CD4-positive, alpha-beta T cell treated with Interleukin-12 subunit alpha and Interleukin-12 subunit beta, for 1 hour (primary cell): ENCODE measurements around the gene SLC2A13.
"Not testable (repeated sequence)": the region's sequence is repeated elsewhere in the genome, so short reads cannot be mapped to it uniquely, and the experiment has no call there.

Source experiments
- DNase-seq: peaks from one replicate; pipeline ENCODE4 v3.0.0-alpha.2; 2020

Gene SLC2A13

DNA sequence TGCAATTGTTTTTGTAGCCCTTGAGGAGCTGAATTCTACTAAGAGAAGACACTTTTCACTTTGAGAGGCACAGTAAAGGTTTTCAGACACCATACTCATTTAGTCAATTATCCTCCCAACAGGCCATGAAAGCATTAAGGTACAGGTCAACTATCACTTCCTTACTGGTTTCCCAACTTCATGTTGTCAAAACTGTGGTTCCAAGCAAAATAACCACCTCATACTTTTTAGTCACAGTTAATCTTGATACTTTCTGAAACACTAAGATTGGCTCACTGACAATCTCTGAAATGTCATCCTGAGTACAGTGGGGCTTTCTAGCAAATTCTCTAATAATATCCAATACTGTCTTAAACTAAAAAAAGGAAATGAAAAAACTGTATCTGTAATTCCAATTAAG, 71.7 kb downstream of the SLC2A13 start:
- no peak for DNase-seq

- no peak for DNase-seq
These were observed 72.6 kb downstream of the SLC2A13 start for GRCh38 chr12:40033242-40033630.

DNA sequence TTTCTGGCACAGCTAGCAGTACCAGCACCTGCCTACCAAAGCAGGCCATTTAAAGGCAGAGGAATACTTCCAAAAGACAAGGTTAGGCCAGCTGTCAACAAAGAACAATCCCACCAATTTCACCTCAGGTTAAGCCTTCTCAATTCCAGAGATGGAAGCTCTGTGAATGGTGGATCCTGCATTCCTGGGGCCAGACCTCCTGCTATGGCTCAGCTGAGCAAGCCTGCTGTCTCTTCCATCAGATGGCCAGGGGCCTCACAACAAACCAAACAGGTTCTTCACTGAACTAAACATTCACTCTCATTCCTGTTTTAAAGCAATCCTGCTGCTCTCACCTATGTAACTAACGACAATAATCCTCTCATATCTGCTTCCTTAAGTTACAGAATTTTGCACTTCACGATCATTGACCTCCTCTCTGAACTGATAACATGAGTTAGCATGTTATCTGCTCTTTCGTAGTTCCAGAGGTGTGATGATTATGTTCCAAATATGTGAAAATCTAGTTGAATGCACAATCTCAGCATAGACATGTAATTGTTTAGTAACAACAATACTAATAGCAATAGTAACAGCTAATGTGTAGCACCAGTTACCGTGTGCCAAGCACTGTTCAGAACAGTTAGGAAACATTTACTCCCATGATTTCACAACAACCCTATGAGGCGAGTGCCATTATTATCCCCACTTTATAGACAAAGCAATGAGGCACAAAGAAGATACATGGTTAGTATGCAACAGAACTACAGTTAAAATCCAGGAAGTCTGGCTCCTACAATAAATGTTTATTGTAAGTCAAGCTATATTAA, 73.2 kb downstream of the SLC2A13 start:
- DNase-seq = no peak

DNA sequence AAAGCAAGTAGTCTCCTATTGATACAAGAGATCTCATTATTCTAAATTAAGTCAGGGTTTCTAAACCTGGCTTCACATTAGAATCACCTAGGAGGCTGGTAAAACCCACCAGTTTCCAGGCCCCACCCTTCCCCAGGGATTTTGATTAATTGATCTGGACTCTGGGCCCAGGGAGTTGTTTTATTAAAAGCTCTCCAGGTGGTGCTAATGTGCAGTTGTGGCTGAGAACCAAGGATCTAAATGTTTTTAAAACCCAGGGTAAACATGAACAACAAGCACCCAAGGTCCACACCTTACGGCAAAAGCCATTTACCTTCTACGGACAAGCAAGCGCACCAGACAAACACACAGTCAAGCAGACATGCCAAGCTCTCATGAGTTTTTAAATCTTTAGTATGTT, 73.9 kb downstream of the SLC2A13 start:
- DNase-seq = no peak

DNA sequence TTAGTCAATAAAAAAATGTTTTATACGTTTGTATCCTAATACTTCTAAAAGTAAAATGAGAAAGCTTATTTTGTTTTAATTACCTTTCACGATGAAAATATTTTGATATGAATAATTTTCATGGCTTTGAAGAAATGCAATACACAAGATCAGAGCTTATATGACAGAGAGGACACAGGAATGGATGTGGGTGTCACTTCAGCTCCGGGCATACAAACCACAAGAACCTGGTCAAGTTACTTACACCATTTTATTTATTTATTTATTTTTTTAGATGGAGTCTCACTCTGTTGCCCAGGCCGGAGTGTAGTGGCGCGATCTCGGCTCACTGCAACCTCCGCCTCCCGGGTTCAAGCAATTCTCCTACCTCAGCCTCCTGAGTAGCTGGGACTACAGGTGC, 74.9 kb downstream of the SLC2A13 start:
- not testable (repeated sequence) for DNase-seq

- DNase-seq = no peak
These were observed 77.6 kb downstream of the SLC2A13 start for GRCh38 chr12:40028296-40028695.

DNA sequence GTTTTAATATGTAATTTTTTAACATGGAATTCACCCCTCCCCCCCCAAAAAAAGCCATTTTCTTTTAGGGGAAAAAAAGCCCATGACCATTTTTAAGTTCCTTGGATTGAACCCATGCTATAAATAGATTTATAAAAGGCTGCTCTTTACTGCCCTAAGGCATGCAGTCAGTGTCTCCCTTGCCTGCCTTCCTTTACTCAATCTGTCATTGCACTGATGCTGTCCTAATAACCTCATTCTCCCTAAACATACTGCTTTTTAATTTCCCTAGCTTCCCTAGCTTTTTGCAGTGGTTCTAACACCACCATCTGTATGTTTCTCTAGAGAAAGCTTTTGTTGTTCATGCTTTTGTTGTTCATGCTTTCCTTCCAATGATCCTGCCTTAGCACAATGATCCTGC, 83.0 kb downstream of the SLC2A13 start:
- DNase-seq = no peak

DNA sequence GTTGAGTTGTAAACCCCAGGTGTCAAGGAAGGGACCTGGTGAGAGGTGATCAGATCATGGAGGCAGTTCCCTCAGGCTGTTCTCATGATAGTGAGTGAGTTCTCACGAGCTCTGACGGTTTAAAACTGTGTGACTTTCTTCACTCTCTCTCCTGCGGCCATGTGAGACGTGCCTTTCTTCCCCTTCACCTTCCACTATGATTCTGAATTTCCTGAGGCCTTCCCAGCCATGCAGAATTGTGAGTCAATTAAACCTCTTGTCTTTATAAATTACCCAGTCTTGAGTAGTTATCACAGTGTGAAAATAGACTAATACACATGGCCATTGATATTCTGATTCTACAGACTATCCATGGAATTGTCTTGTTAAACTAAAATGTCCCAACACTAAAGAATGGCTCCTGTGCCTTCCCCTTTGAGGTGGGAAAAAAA, 85.6 kb downstream of the SLC2A13 start:
- DNase-seq = no peak

DNA sequence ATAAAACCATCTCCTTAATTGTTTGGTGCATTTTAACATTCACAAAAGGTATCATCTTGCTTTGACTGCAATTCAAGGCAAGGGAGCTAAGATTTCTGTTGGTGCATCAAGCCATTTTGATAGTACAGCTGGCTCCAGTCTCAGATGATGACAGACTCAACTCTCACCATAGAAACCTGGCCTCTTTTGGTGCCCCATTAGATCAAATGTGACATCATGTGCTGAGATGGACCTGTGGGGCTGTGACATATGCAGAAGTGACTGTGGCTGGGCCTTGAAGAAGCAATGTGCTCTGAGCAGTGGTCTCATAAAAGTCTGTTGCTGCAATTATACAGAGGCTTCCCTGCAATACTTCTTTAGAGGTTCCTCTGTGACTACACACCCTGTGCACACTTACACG, 88.4 kb downstream of the SLC2A13 start:
- no peak for DNase-seq

- no peak for DNase-seq
These were observed 88.9 kb downstream of the SLC2A13 start for GRCh38 chr12:40016980-40017379.

DNA sequence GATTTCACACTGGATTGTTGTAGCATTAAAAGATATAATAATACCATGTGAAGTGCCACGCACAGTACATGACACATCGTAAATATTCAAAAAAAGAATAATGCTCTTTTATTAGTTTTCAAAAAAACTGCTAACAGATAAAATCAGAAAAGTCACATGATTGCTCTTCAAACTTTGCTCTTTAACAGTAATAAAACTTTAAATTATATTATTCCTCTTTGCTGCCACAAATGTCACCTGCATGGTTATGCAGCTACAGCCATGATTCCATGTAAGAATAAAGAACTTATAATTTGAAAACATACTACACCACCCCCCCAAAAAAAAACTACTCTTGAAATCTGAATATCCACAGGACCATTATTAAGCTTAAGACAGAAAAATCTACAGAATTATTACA, 90.0 kb downstream of the SLC2A13 start:
- DNase-seq = no peak

DNA sequence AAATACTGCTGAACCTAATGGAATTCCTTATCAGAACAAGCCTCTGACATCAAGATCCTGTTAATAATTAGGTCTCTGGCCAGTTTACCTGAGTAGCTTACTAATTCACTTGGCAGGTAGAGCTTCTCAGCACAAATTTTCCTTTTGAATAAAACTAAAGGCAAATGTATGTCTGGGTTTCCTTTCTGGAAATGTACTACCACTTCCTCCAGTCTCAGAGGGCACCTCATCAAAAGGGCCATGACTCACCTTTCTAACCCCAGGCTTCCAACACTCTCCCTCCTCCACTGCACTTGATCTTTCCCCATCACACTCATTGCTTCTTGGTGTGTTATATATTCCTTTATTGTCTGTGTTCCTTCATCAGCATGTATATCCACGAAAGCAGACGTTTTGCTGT, 90.5 kb downstream of the SLC2A13 start:
- DNase-seq = no peak

DNA sequence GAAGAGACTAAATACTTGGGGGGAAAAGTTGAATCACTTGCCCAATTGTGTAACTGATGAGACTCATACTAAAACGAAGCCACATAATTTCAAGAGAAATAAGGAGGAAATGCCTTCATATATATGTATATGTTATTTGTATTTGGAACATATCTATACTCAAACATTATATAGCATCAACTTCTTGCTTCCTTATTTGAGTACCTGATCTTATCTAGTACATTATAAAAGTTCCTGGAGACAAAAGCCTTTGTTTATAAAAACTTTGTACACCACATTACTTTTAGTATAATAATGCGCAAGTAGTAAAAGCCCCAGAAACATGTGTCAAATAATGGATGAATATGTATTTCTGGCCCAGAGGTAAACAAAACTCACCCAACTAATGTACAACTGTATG, 92.0 kb downstream of the SLC2A13 start:
- DNase-seq = no peak

DNA sequence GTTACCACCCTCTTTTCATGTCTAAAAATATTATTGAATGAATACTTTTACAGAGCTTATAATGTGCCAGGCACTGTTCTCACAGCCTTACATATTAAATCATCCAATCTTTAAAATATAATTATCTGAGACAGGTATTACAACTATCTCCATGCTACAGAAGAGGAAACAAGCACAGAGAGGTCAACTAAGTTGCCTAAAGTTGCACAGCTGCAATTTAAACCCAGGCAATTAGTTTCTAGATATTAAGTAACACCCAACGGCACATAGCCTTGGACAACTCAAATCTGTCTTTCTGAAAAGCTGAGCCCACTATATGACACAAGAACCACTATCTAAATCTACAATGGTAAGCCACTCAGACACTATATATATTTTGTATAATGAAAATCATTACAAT, 92.6 kb downstream of the SLC2A13 start:
- no peak for DNase-seq

GRCh38 chr12:40012711-40013110, 93.2 kb downstream of the SLC2A13 start:
- DNase-seq = no peak

DNA sequence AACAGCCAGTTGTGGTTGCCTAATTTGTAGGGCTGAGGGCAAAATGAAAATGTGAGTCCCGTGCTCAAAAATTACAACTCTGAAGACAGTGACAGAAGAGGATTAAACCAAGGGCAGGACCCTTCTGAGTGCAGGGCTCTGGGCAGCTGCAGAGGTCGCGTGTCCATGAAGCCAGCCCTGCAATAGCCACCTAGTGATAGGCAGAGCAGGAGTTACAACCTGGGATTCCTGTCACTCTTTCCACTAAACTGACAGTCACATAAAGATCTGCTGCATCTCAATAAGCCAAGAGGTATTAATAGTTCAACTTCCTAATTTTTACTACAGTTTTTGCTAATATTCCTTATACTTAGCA, 94.1 kb downstream of the SLC2A13 start:
- DNase-seq = no peak

GRCh38 chr12:40010899-40011774, 94.7 kb downstream of the SLC2A13 start:
- peak; percentile 77 for DNase-seq

GRCh38 chr12:40002178-40003169, 103.4 kb downstream of the SLC2A13 start:
- no peak for DNase-seq

- no peak for DNase-seq
These were observed 104.5 kb downstream of the SLC2A13 start for GRCh38 chr12:40001406-40001805.

DNA sequence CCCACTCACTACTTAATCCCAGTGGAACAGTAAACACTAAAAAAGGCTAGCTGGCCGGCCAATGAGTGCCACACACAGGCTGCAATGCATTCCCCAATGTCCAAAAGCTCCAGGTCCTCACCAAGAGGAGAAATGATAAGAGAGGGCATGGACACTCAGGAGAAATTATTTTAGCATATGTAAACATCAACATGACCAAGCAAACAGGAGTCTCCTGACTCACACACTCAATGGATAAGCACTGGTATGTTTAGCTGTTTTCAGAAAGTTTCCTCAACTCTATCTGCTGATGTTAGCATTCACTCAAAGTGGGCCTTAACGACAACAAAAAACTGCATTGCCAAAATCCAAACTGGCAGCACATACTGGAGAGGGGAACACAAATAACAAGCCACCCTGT, 105.0 kb downstream of the SLC2A13 start:
- no peak for DNase-seq

- no peak for DNase-seq
These were observed 112.6 kb downstream of the SLC2A13 start for GRCh38 chr12:39993268-39993667.

DNA sequence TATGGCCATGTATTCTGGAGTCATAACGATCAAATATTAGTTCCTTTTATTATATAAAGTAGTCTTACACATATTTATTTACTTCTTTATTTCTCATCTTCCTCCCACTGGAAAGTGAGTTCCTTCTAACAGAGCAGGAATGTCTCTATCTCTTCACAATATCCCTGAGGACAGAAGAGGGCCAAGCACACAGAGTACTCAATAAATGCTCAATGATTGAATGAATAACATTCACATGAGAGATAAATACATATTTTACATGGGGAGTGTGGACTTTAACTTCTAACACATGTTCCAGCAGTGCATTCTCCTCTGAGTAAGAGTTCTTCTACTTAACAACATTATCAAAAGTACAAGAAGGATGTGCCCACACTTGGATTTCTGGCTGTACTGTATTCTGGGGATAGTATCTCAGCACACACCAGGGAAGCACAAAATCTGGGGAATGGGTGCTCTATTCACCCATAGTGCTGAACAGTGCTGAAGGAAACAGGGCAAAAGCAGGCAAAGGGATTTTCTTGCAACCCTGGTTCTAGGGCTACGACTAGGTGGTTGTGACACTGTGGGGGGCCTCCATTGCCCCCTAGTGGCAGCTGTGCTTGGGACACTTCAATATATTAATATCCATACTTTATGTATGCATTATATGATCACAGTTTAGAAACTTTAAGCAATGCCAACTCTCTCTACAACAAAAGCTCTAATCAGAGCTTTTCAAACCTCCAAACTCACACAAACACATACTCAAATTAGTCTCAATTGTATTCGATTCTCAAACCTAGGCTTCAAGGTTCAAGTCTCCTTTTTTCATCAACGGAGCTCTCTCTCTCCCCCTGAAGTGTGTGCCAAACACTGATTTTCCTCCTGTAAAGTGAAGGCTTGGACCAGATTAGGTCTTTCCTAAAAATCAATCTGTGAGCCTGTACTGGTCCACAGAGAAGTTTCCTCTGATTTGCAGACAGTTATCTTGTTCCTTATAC, 115.5 kb downstream of the SLC2A13 start:
- DNase-seq = peak; percentile 54
